HL-60 (cell line): ENCODE measurements around the gene ZBTB46.

Experiments
- DNase-seq, 2 experiments: peaks; one replicate each; pipeline ENCODE4 v3.0.0-alpha.2; 2010 to 2020; ENCODE audit warnings: low read depth in 1 of 2, low spot score in 1 of 2
- H3K27ac ChIP-seq: fragments of 250-450 bp; sonication (Bioruptor Pico); replicated peaks from 2 replicates; pipeline ENCODE4 v1.5.1; 2020; ENCODE audit warnings: mild to moderate bottlenecking, moderate library complexity
- H3K27me3 ChIP-seq: fragments of 250-450 bp; sonication (Bioruptor Pico); 2 replicates; pipeline ENCODE4 v1.5.1; 2021; ENCODE audit warnings: mild to moderate bottlenecking, moderate library complexity; ENCODE audit not compliant: insufficient read depth, poor library complexity, severe bottlenecking
- H3K4me3 ChIP-seq: replicated peaks from 2 replicates; pipeline ENCODE4 v1.5.1; 2011; ENCODE audit warnings: mild to moderate bottlenecking, control low read depth, low read length; ENCODE audit not compliant: insufficient read depth
- GABPA ChIP-seq: IDR thresholded peaks from 2 replicates; pipeline ENCODE4 v1.6.1; 2012; ENCODE audit warnings: low read depth
- POLR2AphosphoS5 ChIP-seq: IDR thresholded peaks from 2 replicates; pipeline ENCODE4 v1.6.1; 2012; ENCODE audit warnings: low read depth
- SPI1 ChIP-seq: IDR thresholded peaks from 2 replicates; pipeline ENCODE4 v1.6.1; 2012; ENCODE audit warnings: low read depth, mild to moderate bottlenecking, borderline replicate concordance
- TF ChIP-seq, protein P1 (sequence below): IDR thresholded peaks from 2 replicates; pipeline ENCODE4 v1.6.1; 2012; ENCODE audit warnings: low read depth; ENCODE audit not compliant: insufficient replicate concordance
- TF ChIP-seq, protein P2 (sequence below): IDR thresholded peaks from one replicate; pipeline ENCODE4 v1.5.1; 2011; ENCODE audit warnings: low read length, control low read depth, inconsistent platforms; ENCODE audit not compliant: insufficient read depth

Gene ZBTB46

DNA sequence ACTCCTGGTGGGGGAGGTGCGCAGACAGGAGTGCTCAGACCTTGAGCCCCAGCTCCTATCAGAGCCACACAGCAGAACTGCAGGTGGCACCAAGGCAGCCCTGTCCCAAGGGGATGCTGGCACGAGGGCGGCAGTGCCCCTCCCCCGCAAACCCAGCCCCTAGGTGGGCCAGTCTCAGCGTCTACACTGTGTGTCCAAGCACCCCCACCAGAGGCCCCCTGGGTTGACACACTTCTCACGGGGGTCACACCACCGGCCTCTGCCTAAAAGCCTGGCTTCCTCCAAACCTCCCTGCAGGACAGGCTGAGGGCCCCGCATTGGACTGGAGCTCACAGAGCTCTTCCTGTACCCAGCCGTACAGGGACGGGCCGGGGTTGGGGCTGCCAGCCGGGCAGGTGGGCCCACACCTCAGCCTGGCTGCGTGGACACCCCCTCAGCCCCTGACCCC lies 83.4 kb downstream of the ZBTB46 start:
- TF ChIP-seq SPI1 = no peak
- TF ChIP-seq, protein P1, sequence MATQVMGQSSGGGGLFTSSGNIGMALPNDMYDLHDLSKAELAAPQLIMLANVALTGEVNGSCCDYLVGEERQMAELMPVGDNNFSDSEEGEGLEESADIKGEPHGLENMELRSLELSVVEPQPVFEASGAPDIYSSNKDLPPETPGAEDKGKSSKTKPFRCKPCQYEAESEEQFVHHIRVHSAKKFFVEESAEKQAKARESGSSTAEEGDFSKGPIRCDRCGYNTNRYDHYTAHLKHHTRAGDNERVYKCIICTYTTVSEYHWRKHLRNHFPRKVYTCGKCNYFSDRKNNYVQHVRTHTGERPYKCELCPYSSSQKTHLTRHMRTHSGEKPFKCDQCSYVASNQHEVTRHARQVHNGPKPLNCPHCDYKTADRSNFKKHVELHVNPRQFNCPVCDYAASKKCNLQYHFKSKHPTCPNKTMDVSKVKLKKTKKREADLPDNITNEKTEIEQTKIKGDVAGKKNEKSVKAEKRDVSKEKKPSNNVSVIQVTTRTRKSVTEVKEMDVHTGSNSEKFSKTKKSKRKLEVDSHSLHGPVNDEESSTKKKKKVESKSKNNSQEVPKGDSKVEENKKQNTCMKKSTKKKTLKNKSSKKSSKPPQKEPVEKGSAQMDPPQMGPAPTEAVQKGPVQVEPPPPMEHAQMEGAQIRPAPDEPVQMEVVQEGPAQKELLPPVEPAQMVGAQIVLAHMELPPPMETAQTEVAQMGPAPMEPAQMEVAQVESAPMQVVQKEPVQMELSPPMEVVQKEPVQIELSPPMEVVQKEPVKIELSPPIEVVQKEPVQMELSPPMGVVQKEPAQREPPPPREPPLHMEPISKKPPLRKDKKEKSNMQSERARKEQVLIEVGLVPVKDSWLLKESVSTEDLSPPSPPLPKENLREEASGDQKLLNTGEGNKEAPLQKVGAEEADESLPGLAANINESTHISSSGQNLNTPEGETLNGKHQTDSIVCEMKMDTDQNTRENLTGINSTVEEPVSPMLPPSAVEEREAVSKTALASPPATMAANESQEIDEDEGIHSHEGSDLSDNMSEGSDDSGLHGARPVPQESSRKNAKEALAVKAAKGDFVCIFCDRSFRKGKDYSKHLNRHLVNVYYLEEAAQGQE = no peak
- TF ChIP-seq POLR2AphosphoS5 = no peak
- TF ChIP-seq GABPA = no peak
- TF ChIP-seq, protein P2, sequence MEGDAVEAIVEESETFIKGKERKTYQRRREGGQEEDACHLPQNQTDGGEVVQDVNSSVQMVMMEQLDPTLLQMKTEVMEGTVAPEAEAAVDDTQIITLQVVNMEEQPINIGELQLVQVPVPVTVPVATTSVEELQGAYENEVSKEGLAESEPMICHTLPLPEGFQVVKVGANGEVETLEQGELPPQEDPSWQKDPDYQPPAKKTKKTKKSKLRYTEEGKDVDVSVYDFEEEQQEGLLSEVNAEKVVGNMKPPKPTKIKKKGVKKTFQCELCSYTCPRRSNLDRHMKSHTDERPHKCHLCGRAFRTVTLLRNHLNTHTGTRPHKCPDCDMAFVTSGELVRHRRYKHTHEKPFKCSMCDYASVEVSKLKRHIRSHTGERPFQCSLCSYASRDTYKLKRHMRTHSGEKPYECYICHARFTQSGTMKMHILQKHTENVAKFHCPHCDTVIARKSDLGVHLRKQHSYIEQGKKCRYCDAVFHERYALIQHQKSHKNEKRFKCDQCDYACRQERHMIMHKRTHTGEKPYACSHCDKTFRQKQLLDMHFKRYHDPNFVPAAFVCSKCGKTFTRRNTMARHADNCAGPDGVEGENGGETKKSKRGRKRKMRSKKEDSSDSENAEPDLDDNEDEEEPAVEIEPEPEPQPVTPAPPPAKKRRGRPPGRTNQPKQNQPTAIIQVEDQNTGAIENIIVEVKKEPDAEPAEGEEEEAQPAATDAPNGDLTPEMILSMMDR = no peak
- H3K4me3 ChIP-seq = no peak overlapping the region
- no peak overlapping the region for H3K27ac ChIP-seq
- H3K27me3 ChIP-seq = no peaks in the 10 kb centered on the region
- DNase-seq = no peak

DNA sequence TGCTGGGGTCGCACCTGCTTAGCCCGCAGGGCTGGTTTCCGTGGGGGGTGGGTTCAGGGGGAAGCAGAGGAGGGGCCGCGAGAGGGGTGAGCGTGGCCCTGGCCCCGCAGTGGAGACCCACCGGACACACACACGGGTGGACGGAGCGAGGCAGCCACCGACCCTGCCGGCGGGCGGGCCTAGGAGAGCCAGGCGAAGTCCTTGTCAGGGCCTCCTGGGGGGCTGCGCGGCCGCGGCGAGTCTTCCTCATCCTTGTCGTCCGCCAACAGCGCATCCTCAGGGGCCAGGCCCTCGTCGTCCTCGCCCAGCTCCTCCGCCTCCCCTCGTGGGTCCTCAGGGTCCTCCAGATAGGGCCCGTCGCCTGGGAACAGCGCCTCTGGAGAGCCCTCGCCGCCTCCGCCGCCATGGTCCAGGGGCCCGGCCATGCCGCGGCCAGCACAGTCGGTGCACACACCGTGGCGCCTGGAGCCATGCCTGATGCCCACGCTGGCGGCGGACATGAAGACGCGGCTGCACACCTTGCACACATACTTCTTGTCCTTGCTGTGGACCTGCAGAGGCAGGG lies 84.2 kb downstream of the ZBTB46 start:
- H3K27me3 ChIP-seq = no peaks in the 10 kb centered on the region
- TF ChIP-seq SPI1 = no peak
- TF ChIP-seq, protein P1 = no peak
- no peak for TF ChIP-seq POLR2AphosphoS5
- TF ChIP-seq, protein P2 = no peak
- no peak for TF ChIP-seq GABPA
- H3K27ac ChIP-seq = no peak overlapping the region
- no peak overlapping the region for H3K4me3 ChIP-seq
- no peak for DNase-seq

DNA sequence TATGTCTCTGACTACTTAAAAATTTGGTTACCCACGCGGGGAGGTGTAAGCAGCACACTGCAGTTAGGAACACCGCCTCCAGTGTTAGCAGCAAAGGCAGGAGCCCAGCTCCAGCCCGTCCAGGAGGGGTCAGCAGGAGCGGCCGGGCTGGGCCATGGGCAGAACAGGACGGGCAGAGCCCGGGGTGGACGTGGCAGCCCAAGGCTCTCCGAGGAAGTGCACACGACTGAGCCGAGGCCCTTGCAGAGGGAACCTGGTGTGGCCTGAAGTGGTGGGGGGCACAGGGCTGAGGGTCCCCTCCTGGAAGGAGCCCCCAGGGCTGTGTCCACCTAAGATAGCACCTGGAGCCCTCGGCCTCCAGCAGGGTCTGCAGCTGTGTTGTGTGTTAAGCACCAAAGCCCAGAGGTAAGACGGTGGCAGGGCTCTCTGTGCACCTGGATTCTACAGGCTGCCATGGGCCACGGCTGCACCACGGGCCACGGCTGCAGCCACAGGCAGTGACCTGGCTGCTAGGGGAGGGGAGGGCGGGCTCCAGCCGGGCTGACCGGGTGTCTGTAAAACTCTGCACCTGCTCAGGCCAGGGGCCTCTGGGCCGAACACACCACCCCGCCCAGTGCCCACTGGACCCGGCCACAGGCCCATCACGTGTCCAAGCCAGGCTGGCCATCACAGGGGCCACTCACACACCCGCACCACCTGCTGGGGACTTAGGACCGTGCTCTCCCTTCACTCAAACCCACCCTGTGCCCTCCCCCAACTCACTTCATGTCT lies 84.9 kb downstream of the ZBTB46 start:
- TF ChIP-seq POLR2AphosphoS5 (no peak), GABPA (no peak), SPI1 (no peak)
- TF ChIP-seq, protein P1 = no peak
- TF ChIP-seq, protein P2 = no peak
- H3K27me3 ChIP-seq = no peaks in the 10 kb centered on the region
- no peak for DNase-seq
- no peak overlapping the region for H3K4me3 ChIP-seq
- H3K27ac ChIP-seq = no peak overlapping the region
